GM18861 (cell line): Measurements from ENCODE around the gene HDAC9.

ENCODE experiments used
- ATAC-seq: cut with Tn5 transposase; IDR thresholded peaks from one replicate; pipeline ENCODE4 v1.9.1; 2021; ENCODE audit not compliant: unreplicated experiment

The HDAC9 gene

DNA sequence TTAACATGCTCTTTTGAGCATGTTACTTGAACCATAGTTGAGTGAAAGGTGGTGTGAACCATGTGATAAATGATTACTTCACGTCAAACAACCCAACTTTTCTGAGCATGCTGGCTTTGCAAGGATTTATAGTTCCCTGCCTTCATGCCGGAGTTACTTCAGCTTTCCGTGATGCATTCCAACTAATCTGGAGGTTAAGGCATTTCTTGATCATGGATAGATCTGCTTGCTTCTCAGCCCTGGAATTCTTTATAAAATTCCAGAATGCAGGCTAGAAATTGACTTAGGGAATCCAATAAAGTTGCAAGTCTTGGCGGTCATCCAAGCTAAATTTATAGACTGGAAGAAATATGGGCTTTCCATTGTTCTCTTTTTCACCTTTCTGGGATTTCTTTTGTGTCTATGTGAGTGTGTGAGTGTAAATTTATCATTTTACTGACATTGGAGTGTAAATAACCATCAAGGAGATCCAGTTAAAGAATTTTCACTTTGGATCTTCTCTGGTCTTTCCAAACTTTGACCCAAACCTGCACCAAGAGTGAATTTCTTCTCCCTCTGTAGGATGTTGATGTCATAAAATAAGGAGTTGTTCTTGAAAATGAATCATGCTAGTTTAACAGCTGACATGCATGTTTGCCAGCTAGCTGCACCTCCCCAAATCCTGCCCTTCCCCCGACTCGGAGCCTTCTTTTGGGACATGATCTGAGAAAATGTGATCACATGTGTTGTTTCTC lies 332.9 kb downstream of the HDAC9 start:
- no peak for ATAC-seq

DNA sequence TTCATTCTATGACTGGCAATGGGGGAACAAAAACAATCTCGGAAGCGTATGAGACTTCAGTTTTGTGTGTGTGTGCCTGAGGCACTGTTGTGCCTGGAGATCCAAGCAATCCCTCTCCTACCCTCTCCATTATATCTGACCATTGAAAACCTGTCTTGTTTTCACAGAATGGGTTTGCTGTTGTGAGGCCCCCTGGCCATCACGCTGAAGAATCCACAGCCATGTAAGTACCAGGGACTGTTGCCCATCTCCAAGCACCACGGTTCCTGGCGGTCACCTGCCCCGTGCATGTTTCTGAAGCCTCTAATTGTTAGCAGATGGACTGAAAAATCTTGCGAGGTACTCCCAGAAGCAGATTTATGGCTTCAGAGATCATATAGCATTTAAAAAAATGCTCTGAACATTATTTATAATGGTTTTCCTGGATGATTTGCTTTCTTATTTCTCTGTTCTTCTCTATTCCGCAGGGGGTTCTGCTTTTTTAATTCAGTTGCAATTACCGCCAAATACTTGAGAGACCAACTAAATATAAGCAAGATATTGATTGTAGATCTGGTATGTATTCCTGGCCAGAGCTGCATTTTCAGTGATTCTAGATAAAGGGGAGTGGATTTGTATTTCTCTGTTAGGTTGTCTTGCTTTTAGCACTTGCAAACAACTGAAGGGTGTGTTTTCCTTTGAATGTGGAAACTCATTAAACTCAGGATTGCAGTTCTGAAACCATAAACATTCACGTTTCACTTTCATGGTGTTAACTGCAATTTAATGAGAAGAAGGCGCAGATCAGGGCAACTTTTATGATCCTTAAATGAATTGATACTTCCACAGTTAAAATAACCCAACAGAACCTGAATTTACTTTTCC lies 333.7 kb downstream of the HDAC9 start:
- ATAC-seq: no peak

DNA sequence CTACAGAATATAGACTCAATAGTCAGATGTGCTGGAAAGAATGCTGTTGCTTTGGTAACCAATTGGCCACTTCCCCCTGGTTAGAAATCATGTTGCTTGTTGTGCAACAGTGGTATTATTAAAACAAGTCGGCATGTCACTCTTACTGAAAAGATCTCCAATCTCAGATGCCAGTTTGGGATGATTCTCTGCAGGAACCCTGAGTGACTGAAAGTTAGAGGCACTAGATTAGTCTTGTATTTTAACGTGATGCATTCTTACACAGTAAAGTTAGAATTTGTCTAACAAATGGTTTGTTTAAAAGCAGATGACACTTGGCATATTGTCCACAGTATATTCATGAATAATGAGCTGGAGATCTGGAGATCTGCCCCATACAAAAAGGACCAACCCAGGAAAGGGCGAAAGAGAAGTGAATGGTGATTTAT lies 334.3 kb downstream of the HDAC9 start:
- no peak for ATAC-seq

DNA sequence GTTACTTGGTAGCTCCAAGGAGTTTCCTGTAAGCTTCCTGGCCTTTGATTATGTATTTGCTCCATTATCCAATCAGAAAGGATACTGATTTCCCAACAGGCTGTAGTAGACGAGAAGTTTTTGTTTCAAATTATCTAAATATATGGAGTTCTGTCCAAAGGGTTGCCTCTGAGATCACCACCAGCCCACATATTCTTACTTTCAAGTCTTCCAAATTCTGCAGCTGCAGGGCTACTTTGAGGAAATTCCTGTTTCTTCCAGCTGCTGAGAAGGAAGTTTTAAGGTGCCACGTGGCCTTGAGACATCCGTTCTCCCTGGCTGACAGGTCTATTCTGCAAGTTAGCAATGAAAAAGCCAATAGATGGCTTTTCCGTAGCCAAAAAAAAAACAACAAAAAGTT lies 335.9 kb downstream of the HDAC9 start:
- ATAC-seq: no peak

DNA sequence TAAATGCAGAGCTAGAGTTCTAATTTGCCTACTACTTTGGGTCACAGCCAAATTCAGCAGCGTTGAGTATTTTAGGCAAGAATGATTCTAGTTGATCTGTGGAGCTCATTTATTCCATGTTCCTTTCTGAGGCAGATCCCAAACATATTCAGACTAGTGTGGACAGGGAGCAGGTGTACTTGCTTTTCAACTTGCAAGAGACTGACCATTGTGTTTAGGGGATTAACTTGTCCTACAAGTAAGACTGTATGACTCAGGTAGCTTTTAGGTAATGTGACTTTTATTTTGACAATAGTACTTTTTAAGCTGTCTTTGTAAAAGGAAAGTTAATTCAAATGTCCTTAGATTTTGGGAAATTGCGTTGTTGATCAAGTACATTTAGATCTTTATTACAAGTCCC lies 336.4 kb downstream of the HDAC9 start:
- no peak for ATAC-seq

DNA sequence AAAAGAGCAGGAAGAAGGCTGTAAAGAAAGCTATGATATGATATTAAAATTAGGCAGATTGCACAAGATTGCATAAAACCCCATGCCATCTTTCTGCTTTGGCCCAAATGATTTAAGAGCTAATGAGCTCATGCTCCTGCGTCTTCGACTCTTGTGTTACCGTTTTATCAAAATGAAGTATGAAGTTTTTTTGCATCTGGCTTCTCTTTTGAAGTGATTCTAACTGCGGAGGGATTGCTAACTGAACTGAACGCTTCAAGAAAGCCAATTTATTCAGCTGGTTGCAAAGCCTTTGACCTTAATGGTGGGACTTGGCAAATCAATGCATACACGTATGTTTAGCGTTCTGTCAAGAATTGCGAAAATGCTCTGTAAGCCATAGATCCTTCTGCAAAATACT lies 339.0 kb downstream of the HDAC9 start:
- ATAC-seq: no peak

DNA sequence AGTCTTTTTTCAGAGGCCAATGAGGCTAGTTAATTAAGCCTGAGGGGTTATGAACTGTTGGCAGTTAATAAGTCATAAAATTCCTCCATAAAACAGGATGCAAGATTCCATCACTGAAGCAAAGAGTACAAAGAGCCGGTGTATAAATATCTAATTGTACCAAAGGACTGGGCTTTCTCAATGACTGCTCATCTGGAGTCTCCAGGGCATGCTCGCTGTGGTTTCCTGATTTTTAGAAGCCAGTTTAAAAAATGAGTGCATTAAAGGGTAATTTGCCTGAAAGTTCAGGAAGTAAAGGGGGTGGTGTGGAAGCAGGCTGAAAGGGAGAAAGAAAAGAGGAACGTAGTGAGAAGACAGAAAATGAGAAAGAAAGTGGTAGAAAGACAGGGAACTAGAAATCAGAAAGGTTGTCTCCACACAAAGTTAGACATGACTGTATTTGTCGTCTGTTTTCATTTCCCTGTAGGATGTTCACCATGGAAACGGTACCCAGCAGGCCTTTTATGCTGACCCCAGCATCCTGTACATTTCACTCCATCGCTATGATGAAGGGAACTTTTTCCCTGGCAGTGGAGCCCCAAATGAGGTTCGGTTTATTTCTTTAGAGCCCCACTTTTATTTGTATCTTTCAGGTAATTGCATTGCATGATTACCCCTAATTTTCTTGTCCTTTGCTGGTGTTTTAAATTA lies 339.6 kb downstream of the HDAC9 start:
- ATAC-seq: no peak

DNA sequence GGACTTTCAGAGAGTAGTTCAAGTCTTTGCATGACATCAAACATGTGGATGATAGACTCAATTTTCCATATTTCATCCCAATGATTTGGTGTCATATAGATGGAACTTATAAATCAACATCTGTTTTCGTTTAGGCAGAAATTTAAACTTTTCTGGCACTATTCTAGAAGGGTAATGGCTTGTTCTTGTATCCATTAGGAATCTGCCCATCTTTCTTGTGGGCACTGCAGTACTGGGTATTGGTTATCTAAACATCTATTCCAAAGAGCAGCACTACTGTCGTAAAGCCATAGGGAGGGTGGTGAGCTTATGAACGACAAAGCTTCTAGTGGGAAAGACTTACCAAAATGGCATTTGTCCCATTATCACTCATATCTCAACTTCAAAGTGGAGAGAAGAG lies 348.4 kb downstream of the HDAC9 start:
- ATAC-seq: no peak

DNA sequence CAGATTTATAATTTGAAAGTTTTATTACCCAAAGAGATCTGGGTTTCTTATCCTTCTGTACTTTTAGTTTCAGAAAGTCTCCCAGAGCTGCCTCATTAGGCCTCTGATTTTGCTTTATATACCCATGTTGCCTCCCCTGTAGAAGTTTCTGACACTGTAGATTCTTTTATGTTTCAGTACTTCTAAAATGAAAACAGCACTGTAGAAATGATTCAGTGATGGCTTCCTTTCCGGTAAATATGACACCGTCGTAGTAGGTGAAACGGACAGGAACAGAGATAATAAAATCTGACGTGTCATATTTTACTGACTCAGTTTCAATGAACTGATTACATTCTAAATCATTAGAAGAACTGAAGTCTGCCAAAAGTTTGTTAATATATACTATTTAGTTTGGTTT lies 349.2 kb downstream of the HDAC9 start:
- no peak for ATAC-seq

DNA sequence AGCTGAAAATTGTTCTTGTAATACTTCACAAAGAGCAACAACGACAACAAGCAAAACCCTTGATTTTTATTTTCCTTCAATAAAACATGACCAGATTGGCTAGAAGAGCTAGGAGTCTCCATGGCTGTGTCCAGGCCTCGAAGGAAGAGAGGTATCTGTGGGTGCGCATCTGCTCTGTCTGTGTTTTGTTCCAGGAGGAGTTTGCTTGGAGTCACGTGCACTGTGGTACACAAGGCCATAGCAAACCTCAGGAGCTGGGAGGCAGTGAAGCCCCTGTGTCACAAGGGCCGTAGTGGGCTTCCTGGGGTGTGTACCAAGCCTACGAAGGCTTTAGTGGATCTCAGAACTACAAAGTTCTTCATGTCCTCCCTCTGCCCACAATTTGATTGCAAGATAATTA lies 350.2 kb downstream of the HDAC9 start:
- ATAC-seq: no peak

DNA sequence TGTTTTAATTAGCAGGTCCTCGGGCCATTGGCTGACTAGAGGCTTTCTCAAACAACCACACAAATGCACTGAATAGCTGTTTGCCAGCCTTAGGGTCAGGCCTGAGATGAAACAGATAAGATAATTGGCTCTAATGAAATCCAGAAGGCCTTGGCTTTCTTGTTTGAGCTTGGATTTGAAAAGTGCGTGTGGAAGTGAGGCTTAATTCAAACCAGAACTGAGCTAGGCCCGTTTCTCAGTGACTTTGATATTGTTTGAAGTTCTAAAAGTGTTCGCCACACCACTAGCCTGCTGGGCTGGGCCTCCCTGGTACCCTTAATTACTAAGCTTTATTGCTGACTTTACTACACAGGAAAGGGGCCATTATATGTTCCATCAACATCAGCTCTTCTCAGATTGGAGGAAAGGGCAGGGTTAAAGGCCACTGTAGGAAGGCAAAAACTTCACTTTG lies 351.2 kb downstream of the HDAC9 start:
- no peak for ATAC-seq

DNA sequence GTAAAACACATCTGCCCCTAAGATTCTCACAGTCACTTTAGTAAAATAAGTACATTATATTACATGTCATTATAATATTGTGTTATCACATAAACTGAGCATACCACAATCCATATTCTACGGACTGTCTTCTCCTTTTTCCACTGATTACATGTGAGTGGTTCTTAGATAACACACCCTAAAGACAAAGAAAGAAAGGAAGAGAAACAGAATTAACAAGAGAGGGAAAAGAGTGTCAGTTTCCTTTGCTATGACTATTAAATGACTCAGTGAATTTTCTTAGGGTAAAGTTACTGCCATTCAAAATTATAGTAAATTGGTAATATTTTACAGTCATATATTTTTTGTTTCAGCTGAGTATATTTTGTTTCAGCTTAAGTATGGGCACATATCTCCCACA lies 353.6 kb downstream of the HDAC9 start:
- no peak for ATAC-seq

DNA sequence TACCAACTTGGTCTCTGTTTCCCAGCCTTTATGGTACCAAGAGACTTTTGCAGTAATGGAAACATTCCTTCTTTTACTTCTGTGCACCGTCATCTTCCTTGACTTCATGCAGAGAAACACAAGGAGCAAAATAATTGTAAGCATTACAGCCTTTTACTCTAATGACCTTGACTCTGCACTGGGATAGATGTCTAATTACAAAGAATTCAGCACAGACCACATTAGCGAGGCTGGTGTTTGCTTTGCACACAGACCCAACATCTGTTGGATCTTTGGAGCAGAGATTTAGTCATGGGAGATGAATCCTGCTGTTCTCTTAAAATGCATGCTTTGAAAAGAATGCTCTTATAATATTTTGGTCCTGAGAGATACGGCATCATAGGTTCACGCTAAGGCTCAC lies 360.2 kb downstream of the HDAC9 start:
- no peak for ATAC-seq

DNA sequence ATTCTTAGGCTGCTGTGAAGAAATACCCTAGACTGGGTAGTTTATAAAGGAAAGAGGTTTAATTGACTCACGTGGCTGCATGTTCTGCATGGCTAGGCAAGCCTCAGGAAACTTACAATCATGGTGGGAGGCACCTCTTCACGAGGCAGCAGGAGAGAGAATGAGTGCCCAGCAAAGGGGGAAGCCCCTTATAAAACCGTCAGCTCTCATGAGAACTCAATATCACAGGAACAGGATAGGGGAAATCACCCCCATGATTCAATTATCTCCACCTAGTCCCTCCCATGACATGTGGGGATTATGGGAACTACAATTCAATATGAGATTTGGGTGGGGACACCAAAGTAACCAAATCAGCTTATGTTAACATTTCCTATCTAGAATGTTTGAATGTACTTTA lies 362.7 kb downstream of the HDAC9 start:
- no peak for ATAC-seq

DNA sequence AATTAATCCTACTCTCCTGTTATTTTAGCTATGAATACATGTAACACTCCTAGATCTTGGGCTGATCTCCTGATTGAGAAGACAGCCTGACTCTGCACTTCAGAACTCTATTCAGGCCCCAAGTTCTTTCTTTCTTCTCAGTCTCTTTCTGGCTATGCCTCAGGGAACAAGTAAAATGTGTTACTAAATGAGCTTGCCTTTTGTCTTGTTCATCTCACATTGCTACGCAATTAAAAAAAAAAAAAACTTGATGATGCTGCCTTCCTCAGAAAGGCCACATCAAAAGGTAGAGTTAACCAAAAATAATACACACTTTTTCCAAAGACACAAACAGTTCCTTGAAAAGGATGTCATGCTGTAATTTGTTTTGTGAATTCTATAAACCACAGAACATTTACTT lies 363.8 kb downstream of the HDAC9 start:
- ATAC-seq: no peak

DNA sequence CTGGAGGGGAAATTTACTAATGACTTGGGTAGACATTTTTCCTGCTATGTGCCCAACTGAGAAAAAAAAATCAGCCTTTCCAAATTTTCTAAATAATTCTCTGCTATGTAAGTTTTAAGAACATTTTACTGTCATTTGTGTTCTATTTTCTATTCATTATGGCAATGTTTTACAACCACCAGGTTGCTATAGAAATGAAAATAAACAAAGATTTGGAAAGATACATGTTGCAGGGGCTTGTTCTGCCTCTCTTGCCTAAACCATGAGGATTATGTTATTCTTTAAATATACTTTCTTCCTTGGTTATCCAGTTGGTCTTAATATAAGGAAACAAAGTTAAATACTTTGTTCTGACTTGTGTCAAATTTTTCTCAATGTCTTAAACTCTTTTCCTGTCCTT lies 364.7 kb downstream of the HDAC9 start:
- no peak for ATAC-seq

DNA sequence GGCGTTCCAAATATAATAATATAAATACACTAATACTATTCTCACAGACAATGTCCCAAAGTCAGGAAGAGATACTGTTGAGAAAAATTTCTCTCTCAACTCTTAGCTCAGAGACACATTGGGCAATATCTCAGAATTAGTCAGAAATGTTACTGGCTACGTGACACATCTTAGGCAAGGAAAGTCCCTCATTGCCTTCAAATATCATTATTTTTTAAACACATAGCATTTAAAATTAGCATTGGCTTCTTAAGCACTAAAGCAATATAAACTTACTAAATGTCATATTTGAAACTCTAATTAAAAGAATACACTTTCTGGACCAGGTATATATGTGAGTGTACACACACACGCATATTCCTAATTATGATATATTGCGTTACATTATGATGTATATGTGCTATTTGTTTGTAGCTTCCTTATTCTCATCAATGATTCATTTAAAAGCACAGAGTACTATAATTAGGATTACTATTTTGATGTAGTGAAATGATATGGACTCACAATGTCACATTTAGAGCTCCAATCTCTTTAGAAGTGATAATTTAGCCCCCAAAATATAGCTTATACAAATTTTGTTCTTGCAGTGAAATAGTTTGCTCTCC lies 366.1 kb downstream of the HDAC9 start:
- peak; percentile 71 for ATAC-seq

DNA sequence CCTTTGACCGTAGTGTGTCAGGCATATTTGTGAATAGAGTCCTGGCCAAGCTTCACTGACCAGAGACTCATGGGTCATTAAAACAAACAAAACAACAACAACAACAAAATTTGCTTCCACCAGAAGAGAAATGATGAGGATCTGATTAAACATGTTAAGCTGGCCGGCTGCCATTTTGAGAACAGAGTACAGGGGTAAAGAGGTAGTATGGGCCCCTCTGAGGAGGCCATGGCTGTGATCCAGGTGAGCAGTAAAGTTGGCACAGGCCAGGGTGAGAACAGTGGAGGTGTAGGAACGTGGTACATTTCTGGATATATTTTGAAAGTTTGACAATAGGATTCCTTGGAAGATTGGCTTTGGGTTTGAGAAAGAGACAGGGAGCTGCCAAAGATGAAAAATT lies 369.4 kb downstream of the HDAC9 start:
- ATAC-seq: no peak

DNA sequence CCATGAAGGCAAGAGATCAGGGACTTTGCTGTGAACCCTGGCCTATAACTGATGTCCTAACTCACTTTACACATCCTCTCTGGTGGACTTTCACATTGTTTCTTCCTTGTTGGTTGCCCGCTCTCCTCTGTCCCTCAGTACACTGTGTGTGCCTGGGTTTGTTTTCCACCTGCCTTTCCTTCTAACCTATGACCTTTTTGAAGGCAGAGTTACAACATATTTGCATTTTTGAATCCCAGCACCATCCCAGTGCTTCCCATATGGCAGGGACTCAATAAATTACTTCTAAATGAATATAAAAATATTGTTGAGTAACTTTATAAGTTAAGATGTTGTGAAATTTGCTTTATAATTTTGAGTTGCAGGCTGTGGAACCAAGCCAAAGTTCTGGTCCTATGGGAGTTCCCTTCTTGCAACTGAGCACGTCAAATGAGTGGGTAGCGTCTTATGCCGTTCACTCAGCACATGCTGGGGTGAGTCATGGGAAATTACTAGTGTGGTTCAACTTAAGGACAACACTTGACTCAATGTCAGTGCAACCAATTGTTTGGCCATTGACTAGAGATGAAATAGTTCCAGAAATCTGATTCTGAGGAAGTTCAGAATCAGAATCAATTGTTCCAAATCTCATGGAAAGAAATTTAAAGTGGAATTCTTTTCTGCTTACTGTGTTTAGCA lies 370.9 kb downstream of the HDAC9 start:
- ATAC-seq: peak; percentile 91

DNA sequence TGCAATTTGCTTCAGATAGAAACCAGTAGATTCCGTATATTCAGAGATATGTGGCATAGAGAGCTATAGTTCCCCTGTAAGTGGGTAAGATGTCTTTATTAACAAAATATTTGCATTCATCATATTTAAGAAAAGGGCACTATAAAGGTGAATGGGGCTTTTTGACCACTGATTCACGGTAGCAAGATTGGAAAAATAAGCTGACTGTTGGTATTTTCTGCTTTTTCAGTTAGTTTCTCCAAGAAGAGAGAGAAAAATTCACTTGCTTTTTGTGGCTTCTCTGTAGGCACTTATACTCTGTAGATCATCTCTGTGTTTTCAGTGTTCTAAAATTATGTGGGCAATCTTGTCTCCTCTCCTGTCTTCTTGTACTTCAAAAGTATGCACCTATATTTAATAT lies 376.8 kb downstream of the HDAC9 start:
- ATAC-seq: no peak
